OCI-LY3 (cell line): Measurements from ENCODE around the gene OR52I2.

Experiments used
- H2AFZ ChIP-seq: fragments of 200-600, 300-600 bp; shearing (Covaris generic); 2 replicates; pipeline ENCODE4 v1.6.0; 2014; ENCODE audit warnings: antibody characterized with exemption, low read depth, low read length
- H3K27ac ChIP-seq: fragments of 200-600, 300-600 bp; sonication (generic); 2 replicates; pipeline ENCODE4 v1.5.1; 2014; ENCODE audit warnings: mild to moderate bottlenecking, low read length, moderate library complexity, mixed read lengths
- H3K27me3 ChIP-seq: fragments of 200-600, 300-600 bp; sonication (generic); 2 replicates; pipeline ENCODE4 v1.6.1; 2014; ENCODE audit warnings: low read depth, low read length, mixed read lengths
- H3K36me3 ChIP-seq: fragments of 200-600, 300-600 bp; sonication (generic); replicated peaks from 2 replicates; pipeline ENCODE3; 2014; ENCODE audit warnings: low read depth, low read length, mixed read lengths
- H3K4me1 ChIP-seq: fragments of 300-600, 200-600 bp; sonication (generic); 2 replicates; pipeline ENCODE4 v1.6.1; 2014; ENCODE audit warnings: low read length, mixed read lengths
- H3K4me2 ChIP-seq: fragments of 200-600, 300-600 bp; sonication (generic); 2 replicates; pipeline ENCODE4 v1.6.1; 2014; ENCODE audit warnings: low read length, mixed read lengths
- H3K4me3 ChIP-seq: fragments of 300-600, 200-600 bp; sonication (generic); 2 replicates; pipeline ENCODE4 v1.5.1; 2014; ENCODE audit warnings: antibody characterized with exemption, mild to moderate bottlenecking, low read length, moderate library complexity
- H3K79me2 ChIP-seq: fragments of 300-600, 200-600 bp; shearing (Covaris generic); 2 replicates; pipeline ENCODE4 v1.6.1; 2014; ENCODE audit warnings: mild to moderate bottlenecking, low read length, mixed read lengths
- H3K9ac ChIP-seq: fragments of 300-600, 200-600 bp; shearing (Covaris generic); 2 replicates; pipeline ENCODE4 v1.6.0; 2014; ENCODE audit warnings: mild to moderate bottlenecking, low read length, moderate library complexity
- H3K9me3 ChIP-seq: fragments of 200-600, 300-600 bp; shearing (Covaris generic); 2 replicates; pipeline ENCODE4 v1.6.1; 2014; ENCODE audit warnings: low read length, mixed read lengths; ENCODE audit not compliant: insufficient read depth
- H4K20me1 ChIP-seq: fragments of 200-600, 300-600 bp; sonication (generic); 2 replicates; pipeline ENCODE4 v1.6.1; 2016; ENCODE audit warnings: low read length, mixed read lengths; ENCODE audit not compliant: insufficient read depth
- CTCF ChIP-seq: fragments of 200-600, 300-600 bp; sonication (generic); IDR thresholded peaks from 2 replicates; pipeline ENCODE4 v1.5.1; 2014; ENCODE audit warnings: antibody characterized with exemption, low read length, low read depth
- EZH2phosphoT487 ChIP-seq: fragments of 200-600 bp; shearing (Covaris generic); IDR thresholded peaks from 2 replicates; pipeline ENCODE4 v1.6.1; 2018; ENCODE audit warnings: antibody characterized with exemption, mixed run types, low read depth

The OR52I2 gene

DNA sequence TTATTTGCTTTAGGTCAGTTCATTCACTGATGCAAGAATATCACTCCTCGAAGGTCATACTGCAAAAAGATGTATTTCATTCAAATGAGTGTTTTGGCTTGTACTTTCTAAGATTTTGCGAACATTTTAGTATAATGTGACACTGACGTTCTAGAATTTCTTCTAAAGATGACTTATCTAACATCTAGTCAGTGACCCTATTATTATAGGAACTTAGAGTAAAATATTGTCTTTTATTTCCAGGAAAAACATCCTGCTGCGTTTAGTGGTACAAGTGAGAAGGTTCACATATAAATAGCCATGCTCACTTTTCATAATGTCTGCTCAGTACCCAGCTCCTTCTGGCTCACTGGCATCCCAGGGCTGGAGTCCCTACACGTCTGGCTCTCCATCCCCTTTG lies 36.7 kb upstream of the OR52I2 start, which contains the start of gene OR52M1:
Gene OR52M1 (plus strand): TSS at position 301 of the 400 bp plus-strand sequence. CDS start 0 bp downstream, at position 301.
- H4K20me1 ChIP-seq: no peaks in the 10 kb centered on the region
- H3K4me1 ChIP-seq: no peaks in the 10 kb centered on the region
- H3K36me3 ChIP-seq: no peaks in the 10 kb centered on the region
- peaks cover 21% of the 10 kb centered on the region; the same call in 1 of the 2 replicates for H3K27me3 ChIP-seq
- H3K79me2 ChIP-seq: no peaks in the 10 kb centered on the region
- TF ChIP-seq CTCF (no peak), EZH2phosphoT487 (no peak)
- no peak within 1 kb of the TSS for H3K27ac ChIP-seq
- no peak within 1 kb of the TSS for H2AFZ ChIP-seq
- no peak within 1 kb of the TSS for H3K4me2 ChIP-seq
- no peaks in the 10 kb centered on the region for H3K9me3 ChIP-seq
- H3K9ac ChIP-seq: no peak within 1 kb of the TSS
- H3K4me3 ChIP-seq: no peak within 1 kb of the TSS

- H3K4me1 ChIP-seq: no peaks in the 10 kb centered on the region
- no peaks in the 10 kb centered on the region for H3K36me3 ChIP-seq
- H3K9ac ChIP-seq: no peak overlapping the region
- H3K27ac ChIP-seq: no peak overlapping the region
- H3K4me2 ChIP-seq: no peak overlapping the region
- no peaks in the 10 kb centered on the region for H4K20me1 ChIP-seq
- TF ChIP-seq CTCF (no peak), EZH2phosphoT487 (no peak)
- H3K27me3 ChIP-seq: peaks cover 13% of the 10 kb centered on the region; the same call in 1 of the 2 replicates
- no peak overlapping the region for H2AFZ ChIP-seq
- H3K4me3 ChIP-seq: no peak overlapping the region
- no peaks in the 10 kb centered on the region for H3K79me2 ChIP-seq
- no peaks in the 10 kb centered on the region for H3K9me3 ChIP-seq
Observed at GRCh38 chr11:4546878-4547277, 34.7 kb upstream of the OR52I2 start.

GRCh38 chr11:4547416-4547815 lies 34.1 kb upstream of the OR52I2 start:
- no peak overlapping the region for H3K9ac ChIP-seq
- H3K4me3 ChIP-seq: no peak overlapping the region
- H3K27me3 ChIP-seq: peaks cover 8% of the 10 kb centered on the region; the same call in 1 of the 2 replicates
- no peaks in the 10 kb centered on the region for H3K79me2 ChIP-seq
- H4K20me1 ChIP-seq: no peaks in the 10 kb centered on the region
- no peaks in the 10 kb centered on the region for H3K9me3 ChIP-seq
- no peak overlapping the region for H3K27ac ChIP-seq
- H3K4me2 ChIP-seq: no peak overlapping the region
- TF ChIP-seq CTCF (no peak), EZH2phosphoT487 (no peak)
- H3K36me3 ChIP-seq: no peaks in the 10 kb centered on the region
- no peaks in the 10 kb centered on the region for H3K4me1 ChIP-seq
- no peak overlapping the region for H2AFZ ChIP-seq

DNA sequence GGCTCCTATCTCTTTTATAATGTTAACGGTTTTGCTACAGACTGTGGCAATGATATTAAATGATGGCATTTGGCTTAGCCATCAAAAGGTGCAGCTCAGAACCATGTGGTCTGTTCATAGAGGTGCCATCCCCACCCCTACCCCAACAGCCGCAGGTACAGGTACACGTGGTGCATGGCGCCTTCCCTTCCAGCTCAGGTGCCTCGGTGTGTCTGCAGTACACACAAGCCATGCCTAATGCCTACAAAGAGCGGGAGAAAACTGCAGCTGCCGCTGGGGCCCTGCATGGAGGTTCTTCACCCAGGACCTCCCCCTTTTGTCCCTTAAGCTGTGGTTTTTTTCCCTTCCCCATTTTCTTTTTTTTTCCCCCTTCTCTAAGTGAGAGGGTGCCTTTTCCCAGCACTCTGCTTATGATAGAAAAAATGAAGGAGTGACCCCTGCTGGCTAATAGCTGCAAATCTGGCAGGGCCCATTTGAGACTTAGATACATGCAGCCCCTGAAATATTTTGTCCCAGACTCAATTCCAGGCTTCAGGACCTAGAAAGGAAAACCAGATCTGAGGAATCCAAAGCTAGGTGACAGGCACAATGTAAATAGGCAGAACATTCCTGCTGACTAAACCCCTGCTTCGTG lies 30.1 kb upstream of the OR52I2 start:
- Histone ChIP-seq H3K27ac (no peak overlapping the region), H2AFZ (no peak overlapping the region), H3K4me3 (no peak overlapping the region)

More for the DNA sequence above, 30.1 kb upstream of the OR52I2 start:
- H3K9ac ChIP-seq: no peak overlapping the region
- H3K27me3 ChIP-seq: no peaks in the 10 kb centered on the region
- no peaks in the 10 kb centered on the region for H4K20me1 ChIP-seq
- TF ChIP-seq EZH2phosphoT487 (no peak), CTCF (peak; percentile 66)
- no peaks in the 10 kb centered on the region for H3K4me1 ChIP-seq
- no peak overlapping the region for H3K4me2 ChIP-seq
- H3K79me2 ChIP-seq: no peaks in the 10 kb centered on the region
- no peaks in the 10 kb centered on the region for H3K36me3 ChIP-seq
- no peaks in the 10 kb centered on the region for H3K9me3 ChIP-seq
